ENCODE data around the gene KAZN.

The KAZN gene

DNA sequence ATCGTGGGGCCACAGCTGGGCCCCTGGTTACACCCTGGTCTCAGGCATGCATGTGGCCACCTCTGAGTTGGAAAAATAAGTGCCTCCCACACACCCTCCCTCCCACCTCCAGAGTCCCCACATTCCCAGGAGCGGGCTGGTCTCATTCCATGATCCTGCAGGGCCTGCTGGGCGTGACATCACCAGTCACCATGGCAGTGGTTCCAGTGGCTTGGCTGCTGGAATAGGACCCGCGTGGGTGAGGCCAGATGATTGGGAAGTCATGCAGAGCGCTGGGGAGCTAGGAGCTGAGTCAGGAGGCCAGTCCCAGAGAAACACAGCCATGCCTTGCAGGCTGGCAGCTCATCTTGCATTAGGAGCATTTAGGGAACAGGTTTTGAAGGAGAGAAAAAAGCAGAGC is 429.6 kb downstream of the KAZN start:
- DNase-seq (ENCODE audit: low read depth): peak; percentile 96
- TF ChIP-seq, protein P1, sequence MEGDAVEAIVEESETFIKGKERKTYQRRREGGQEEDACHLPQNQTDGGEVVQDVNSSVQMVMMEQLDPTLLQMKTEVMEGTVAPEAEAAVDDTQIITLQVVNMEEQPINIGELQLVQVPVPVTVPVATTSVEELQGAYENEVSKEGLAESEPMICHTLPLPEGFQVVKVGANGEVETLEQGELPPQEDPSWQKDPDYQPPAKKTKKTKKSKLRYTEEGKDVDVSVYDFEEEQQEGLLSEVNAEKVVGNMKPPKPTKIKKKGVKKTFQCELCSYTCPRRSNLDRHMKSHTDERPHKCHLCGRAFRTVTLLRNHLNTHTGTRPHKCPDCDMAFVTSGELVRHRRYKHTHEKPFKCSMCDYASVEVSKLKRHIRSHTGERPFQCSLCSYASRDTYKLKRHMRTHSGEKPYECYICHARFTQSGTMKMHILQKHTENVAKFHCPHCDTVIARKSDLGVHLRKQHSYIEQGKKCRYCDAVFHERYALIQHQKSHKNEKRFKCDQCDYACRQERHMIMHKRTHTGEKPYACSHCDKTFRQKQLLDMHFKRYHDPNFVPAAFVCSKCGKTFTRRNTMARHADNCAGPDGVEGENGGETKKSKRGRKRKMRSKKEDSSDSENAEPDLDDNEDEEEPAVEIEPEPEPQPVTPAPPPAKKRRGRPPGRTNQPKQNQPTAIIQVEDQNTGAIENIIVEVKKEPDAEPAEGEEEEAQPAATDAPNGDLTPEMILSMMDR (conservative IDR thresholded peaks at IDR 0.05; ENCODE audit: low read length): no peak
- no peak overlapping the region for H3K4me3 ChIP-seq (ENCODE audit: low read length)

DNA sequence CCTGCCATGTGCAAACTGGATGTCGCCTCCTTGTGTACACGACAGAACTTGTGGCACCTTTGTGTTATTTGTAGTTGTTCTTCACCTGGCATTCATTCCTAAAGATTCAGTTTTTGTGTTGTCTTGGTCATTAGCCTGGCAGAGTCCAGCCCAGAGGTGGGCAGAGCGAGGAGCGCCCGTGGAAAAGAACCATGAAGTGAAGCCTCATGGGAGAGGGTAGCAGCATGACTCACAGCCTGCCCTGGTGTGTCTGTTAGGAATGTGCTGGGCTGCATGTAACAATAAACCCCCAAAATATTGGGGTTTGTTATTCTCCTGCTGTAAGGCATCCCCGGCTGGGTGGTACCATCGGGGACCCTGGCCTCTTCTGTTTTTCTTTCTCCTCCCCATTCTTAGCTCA is 430.1 kb downstream of the KAZN start:
- no peak overlapping the region for H3K4me3 ChIP-seq (ENCODE audit: low read length)
- no peak for DNase-seq (ENCODE audit: low read depth)
- TF ChIP-seq, protein P1 (conservative IDR thresholded peaks at IDR 0.05; ENCODE audit: low read length): no peak

DNA sequence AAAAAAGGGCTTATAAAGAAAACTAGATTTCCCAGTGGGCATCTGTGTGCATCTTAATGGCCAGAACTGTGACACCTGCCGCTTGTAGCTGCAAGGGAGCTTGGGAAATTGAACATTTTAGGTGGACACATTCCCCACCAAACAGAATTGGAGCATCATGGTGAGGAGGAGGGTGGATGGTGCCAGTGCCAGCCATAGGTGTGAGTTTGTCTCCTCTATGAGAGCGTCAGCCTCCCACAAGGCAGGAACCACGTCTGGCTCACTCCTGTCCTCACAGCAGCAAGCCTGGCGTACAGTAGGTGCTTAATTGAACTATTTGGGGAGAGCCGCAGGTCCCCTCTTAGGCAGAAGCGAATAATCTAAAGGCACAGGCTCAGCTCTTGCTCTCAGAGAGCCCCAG is 430.6 kb downstream of the KAZN start:
- no peak for DNase-seq (ENCODE audit: low read depth)
- TF ChIP-seq, protein P1 (conservative IDR thresholded peaks at IDR 0.05; ENCODE audit: low read length): no peak

GRCh38 chr1:15029786-15030185 is 431.3 kb downstream of the KAZN start:
- TF ChIP-seq, protein P1 (conservative IDR thresholded peaks at IDR 0.05; ENCODE audit: low read length): no peak
- no peak overlapping the region for H3K4me3 ChIP-seq (ENCODE audit: low read length)
- DNase-seq (ENCODE audit: low read depth): no peak

More for the DNA sequence above, 430.6 kb downstream of the KAZN start:
- no peak overlapping the region for H3K4me3 ChIP-seq (ENCODE audit: low read length)

DNA sequence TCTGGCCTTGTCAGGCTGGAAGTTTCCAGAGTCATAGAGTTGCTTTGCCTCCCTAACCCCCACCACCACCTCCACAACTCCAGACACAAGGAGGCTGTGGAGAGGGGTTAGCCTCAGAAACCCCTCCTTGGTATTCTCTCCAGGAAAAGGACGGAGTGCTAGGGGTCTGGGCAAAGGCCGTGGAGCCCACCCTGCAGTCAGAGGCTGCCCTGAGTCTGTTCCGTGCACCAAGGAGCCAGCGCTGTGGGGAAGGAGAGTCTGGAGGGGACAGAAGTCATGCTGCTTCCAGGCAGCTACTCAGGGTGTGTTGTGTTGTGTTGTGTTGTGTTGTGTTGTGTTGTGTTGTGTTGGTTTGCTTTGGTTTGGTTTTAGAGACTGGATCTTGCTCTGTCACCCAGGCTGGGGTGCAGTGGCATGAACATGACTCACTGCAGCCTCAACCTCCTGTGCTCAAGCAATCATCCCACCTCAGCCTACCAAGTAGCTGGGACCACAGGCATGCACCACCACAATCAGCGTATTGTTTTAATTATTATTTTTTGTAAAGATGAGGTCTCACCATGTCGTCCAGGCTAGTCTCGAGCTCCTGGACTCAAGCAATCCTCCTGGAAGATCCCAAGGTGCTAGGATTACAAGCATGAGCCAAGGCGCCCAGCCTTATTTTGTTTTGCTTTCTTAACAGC is 432.9 kb downstream of the KAZN start:
- DNase-seq (ENCODE audit: low read depth): peak; percentile 59

DNA sequence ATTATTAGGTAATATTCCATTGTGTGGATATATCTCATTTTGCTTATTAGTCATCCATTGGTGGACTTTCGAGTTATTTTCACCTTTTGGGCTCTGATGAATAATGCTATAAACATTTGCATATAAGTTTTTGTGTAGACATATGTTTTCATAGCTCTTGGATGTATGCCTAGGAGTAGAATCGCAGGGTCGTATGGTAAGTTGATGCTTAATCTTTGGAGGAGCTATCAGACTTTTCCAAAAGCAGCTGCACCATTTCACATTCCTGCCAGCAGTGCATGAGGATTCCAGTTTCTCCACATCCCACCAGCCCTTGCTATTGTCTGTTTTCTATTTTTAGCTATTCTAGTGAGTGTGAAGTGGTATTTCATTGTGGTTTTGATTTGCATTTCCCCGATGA is 434.8 kb downstream of the KAZN start:
- TF ChIP-seq, protein P1 (conservative IDR thresholded peaks at IDR 0.05; ENCODE audit: low read length): peak; percentile 42

More for the DNA sequence above, 432.9 kb downstream of the KAZN start:
- TF ChIP-seq, protein P1 (conservative IDR thresholded peaks at IDR 0.05; ENCODE audit: low read length): no peak
- no peak overlapping the region for H3K4me3 ChIP-seq (ENCODE audit: low read length)

GRCh38 chr1:15034656-15035055 is 436.2 kb downstream of the KAZN start:
- DNase-seq (ENCODE audit: low read depth): no peak
- no peak overlapping the region for H3K4me3 ChIP-seq (ENCODE audit: low read length)
- TF ChIP-seq, protein P1 (conservative IDR thresholded peaks at IDR 0.05; ENCODE audit: low read length): no peak

More for the DNA sequence above, 434.8 kb downstream of the KAZN start:
- DNase-seq (ENCODE audit: low read depth): peak; percentile 36
- no peak overlapping the region for H3K4me3 ChIP-seq (ENCODE audit: low read length)
